HG03520 (cell line): ENCODE measurements around the gene GOLPH3L.
"Not testable (repeated sequence)": the region's sequence is repeated elsewhere in the genome, so short reads cannot be mapped to it uniquely, and the experiment has no call there.

Experiments
- ATAC-seq: cut with Tn5 transposase; IDR thresholded peaks from one replicate; pipeline ENCODE4 v1.9.1; 2021; ENCODE audit warnings: mild to moderate bottlenecking, moderate library complexity; ENCODE audit not compliant: unreplicated experiment

Gene GOLPH3L

DNA sequence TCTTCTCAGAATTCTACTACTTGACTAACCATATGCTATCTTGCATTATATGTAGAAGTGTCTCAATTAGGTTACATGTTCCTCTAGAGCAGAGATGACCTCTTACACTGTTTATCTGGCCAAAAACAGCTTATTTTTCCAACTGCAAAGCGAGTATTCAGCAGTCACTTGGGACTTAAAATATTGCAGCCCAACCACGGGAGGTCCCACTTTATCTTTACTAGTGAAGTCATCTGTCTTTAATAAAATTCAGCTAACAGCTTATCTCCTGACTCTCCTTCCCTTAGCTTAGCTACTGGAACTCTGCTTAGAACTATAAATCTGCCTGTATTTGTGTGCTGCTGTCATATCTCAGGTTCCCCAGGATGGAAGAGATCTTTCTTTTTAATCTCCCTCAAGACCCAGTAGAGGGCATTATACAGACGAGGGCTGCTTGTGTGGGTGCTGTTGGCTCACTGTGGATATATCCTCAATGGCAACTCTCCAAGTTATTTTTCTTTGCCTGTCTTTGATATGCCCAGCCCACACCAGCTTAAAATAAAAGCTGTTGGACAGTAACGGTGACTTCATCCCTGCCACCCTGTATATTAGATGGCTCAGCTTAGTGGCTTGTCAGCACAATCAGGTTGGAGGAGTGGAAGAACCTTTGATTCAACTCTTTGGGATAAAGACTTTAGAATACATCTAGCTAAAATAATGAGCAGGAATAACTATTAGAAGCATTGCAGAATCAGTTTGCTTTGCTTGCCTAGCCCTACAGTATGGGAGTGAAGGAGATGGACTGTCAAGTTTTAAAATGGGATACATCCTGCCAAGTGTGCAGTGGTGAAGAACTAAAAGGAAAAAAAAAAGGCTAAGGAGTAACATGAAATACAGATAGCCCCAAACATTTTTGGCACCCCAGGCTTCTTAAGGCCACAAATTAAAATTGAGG, 77.1 kb downstream of the GOLPH3L start:
- no peak for ATAC-seq

GRCh38 chr1:150615346-150616201, 81.4 kb downstream of the GOLPH3L start:
- no peak for ATAC-seq

GRCh38 chr1:150613061-150613920, 83.7 kb downstream of the GOLPH3L start:
- ATAC-seq: peak; percentile 46

DNA sequence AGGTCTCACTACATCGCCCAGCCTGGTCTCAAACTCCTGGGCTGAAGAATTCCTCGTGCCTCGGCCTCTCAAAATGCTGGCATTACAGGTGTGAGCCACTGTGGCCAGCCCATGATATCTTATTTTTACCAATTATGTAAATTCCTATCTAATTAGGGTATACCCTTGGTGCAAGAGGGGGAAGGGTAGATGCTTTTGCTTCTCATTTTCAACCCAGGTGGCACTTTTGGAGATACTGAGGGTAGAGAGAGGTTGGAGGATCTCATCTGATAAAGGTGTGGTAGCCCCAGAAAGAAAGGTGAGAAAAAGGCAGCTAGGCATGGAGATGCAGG, 85.0 kb downstream of the GOLPH3L start:
- no peak for ATAC-seq

GRCh38 chr1:150610576-150610975, 86.4 kb downstream of the GOLPH3L start:
- no peak for ATAC-seq

GRCh38 chr1:150609732-150610131, 87.2 kb downstream of the GOLPH3L start:
- no peak for ATAC-seq

- no peak for ATAC-seq
Measured at GRCh38 chr1:150606463-150607142, 90.4 kb downstream of the GOLPH3L start.

DNA sequence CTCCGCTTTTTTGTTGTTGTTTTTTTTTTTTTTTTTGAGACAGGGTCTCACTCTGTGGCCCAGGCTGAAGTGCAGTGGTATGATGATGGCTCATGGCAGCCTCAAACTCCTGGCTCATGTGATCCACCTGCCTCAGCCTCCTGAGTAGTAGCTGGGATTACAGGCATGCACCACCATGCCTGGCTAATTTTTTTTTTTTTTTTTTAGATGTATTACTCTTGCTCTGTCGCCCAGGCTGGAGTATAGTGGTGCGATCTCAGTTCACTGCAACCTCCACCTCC, 91.6 kb downstream of the GOLPH3L start:
- ATAC-seq: not testable (repeated sequence)

GRCh38 chr1:150604226-150604588, 92.7 kb downstream of the GOLPH3L start:
- ATAC-seq: no peak

- no peak for ATAC-seq
Measured at GRCh38 chr1:150603711-150604110, 93.2 kb downstream of the GOLPH3L start.

GRCh38 chr1:150602372-150602771, 94.6 kb downstream of the GOLPH3L start:
- not testable (repeated sequence) for ATAC-seq

DNA sequence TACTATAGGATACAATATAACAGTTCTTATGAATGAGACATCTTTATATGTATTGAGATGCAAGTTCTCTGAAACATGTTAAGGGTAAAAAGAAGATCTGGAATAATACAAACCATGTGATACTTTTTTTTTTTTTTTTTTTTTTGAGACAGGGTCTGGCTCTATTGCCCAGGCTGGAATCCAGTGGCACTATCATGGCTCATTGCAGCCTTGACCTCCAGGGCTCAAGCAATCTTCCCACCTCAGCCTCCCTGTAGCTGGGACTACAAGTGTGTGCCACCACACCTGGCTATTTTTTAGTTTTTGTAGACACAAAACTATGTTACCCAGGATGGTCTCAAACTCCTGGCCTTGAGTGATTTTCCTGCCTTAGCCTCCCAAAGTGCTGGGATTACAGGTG, 95.4 kb downstream of the GOLPH3L start:
- ATAC-seq: no peak

- not testable (repeated sequence) for ATAC-seq
Measured at GRCh38 chr1:150598346-150598745, 98.6 kb downstream of the GOLPH3L start.

- ATAC-seq: no peak
Measured at GRCh38 chr1:150596976-150597375, 100.0 kb downstream of the GOLPH3L start.
